ENCODE data around the gene PLG. TPM values are rescaled to one million over a fixed set of nuclear protein-coding genes. Genes with fewer than 3 reads are reported as not detected.
"Not testable (repeated sequence)": the region's sequence is repeated elsewhere in the genome, so short reads cannot be mapped to it uniquely, and the experiment has no call there.

The PLG gene
- total RNA-seq, 5 donors from 2014 or later (not counting 1 experiment from before 2014, with no cell fraction given), result 0.73 to 1.9 (median 0.76) TPM; not detected in 2

GRCh38 chr6:160788126-160788525 lies 86.1 kb downstream of the PLG start:
- H3K27me3 ChIP-seq (replicated peaks in 1 of 2; ENCODE audit: control insufficient read depth in 2 of 2, extremely low read depth in 1 of 2, insufficient read depth in 2 of 2, low read length in 1 of 2); H3K4me1 ChIP-seq (ENCODE audit: control insufficient read depth in 1 of 2, extremely low read depth in 1 of 2, insufficient read depth in 2 of 2, low read length in 2 of 2); ATAC-seq (replicated peaks in 1 of 4); H3K4me1 Mint-ChIP-seq; POLR2A ChIA-PET; H3K36me3 Mint-ChIP-seq; H3K27ac Mint-ChIP-seq; H3K36me3 ChIP-seq (ENCODE audit: control insufficient read depth in 2 of 2, extremely low read depth in 1 of 2, insufficient read depth in 1 of 2, low read length in 1 of 2); H3K9me3 ChIP-seq; H3K9me3 Mint-ChIP-seq; DNase-seq; CTCF ChIA-PET; H3K4me3 ChIP-seq (ENCODE audit: control insufficient read depth in 1 of 2, extremely low read depth in 1 of 2, low read length in 1 of 2); H3K27ac ChIP-seq (ENCODE audit: low read length); H3K4me3 Mint-ChIP-seq; H3K27me3 Mint-ChIP-seq: not testable (repeated sequence)
- WGBS (ENCODE audit: insufficient coverage), result 89% methylated on average over 1 of the region's 3 CpGs

GRCh38 chr6:160788806-160789205 lies 86.8 kb downstream of the PLG start:
- H3K9me3 ChIP-seq, result no peaks in the 10 kb centered on the region
- H3K36me3 ChIP-seq (ENCODE audit: control insufficient read depth in 2 of 2, extremely low read depth in 1 of 2, insufficient read depth in 1 of 2, low read length in 1 of 2), result no peaks in the 10 kb centered on the region
- 80% methylated on average over 1 of the region's 4 CpGs for WGBS (ENCODE audit: insufficient coverage)
- Mint-ChIP-seq H3K4me1 (peaks cover 4 to 6% (median 5%) of the 10 kb centered on the region in 3 donors), H3K27me3 (peaks cover 0 to 10% of the 10 kb centered on the region in 2 donors), H3K4me3 (no peak overlapping the region), H3K9me3 (no peaks in the 10 kb centered on the region), H3K27ac (no peak overlapping the region), H3K36me3 (no peaks in the 10 kb centered on the region)
- POLR2A ChIA-PET, result no interaction called here
- ATAC-seq (replicated peaks in 1 of 4) (no peak), DNase-seq (peak in 1 of 35 experiments; percentile 1)
- H3K4me1 ChIP-seq (ENCODE audit: control insufficient read depth in 1 of 2, extremely low read depth in 1 of 2, insufficient read depth in 2 of 2, low read length in 2 of 2), result no peaks in the 10 kb centered on the region
- peaks cover 0 to under 1% of the 10 kb centered on the region in 2 experiments for H3K27me3 ChIP-seq (replicated peaks in 1 of 2; ENCODE audit: control insufficient read depth in 2 of 2, extremely low read depth in 1 of 2, insufficient read depth in 2 of 2, low read length in 1 of 2)
- H3K4me3 ChIP-seq (ENCODE audit: control insufficient read depth in 1 of 2, extremely low read depth in 1 of 2, low read length in 1 of 2), result no peak overlapping the region
- CTCF ChIA-PET, result no interaction called here
- no peak overlapping the region for H3K27ac ChIP-seq (ENCODE audit: low read length)

GRCh38 chr6:160789263-160790027 lies 87.4 kb downstream of the PLG start:
- DNase-seq (peak in 1 of 35 experiments; percentile 20), ATAC-seq (replicated peaks in 1 of 4) (no peak)
- ChIA-PET POLR2A (no interaction called here), CTCF (no interaction called here)
- Mint-ChIP-seq H3K4me3 (no peak overlapping the region), H3K4me1 (peaks cover 4 to 6% (median 5%) of the 10 kb centered on the region in 3 donors), H3K27ac (no peak overlapping the region), H3K9me3 (no peaks in the 10 kb centered on the region), H3K36me3 (no peaks in the 10 kb centered on the region), H3K27me3 (peaks cover 0 to 10% of the 10 kb centered on the region in 2 donors)
- Histone ChIP-seq H3K4me1 (ENCODE audit: control insufficient read depth in 1 of 2, extremely low read depth in 1 of 2, insufficient read depth in 2 of 2, low read length in 2 of 2) (no peaks in the 10 kb centered on the region), H3K9me3 (no peaks in the 10 kb centered on the region), H3K27ac (ENCODE audit: low read length) (no peak overlapping the region), H3K27me3 (replicated peaks in 1 of 2; ENCODE audit: control insufficient read depth in 2 of 2, extremely low read depth in 1 of 2, insufficient read depth in 2 of 2, low read length in 1 of 2) (no peaks in the 10 kb centered on the region), H3K4me3 (ENCODE audit: control insufficient read depth in 1 of 2, extremely low read depth in 1 of 2, low read length in 1 of 2) (no peak overlapping the region), H3K36me3 (ENCODE audit: control insufficient read depth in 2 of 2, extremely low read depth in 1 of 2, insufficient read depth in 1 of 2, low read length in 1 of 2) (no peaks in the 10 kb centered on the region)
- 20% methylated on average over 1 of the region's 9 CpGs for WGBS (ENCODE audit: insufficient coverage)

- Histone ChIP-seq H3K27me3 (replicated peaks in 1 of 2; ENCODE audit: control insufficient read depth in 2 of 2, extremely low read depth in 1 of 2, insufficient read depth in 2 of 2, low read length in 1 of 2) (no peaks in the 10 kb centered on the region), H3K4me3 (ENCODE audit: control insufficient read depth in 1 of 2, extremely low read depth in 1 of 2, low read length in 1 of 2) (no peak overlapping the region), H3K4me1 (ENCODE audit: control insufficient read depth in 1 of 2, extremely low read depth in 1 of 2, insufficient read depth in 2 of 2, low read length in 2 of 2) (no peaks in the 10 kb centered on the region), H3K36me3 (ENCODE audit: control insufficient read depth in 2 of 2, extremely low read depth in 1 of 2, insufficient read depth in 1 of 2, low read length in 1 of 2) (no peaks in the 10 kb centered on the region), H3K27ac (ENCODE audit: low read length) (no peak overlapping the region), H3K9me3 (no peaks in the 10 kb centered on the region)
- peaks cover 4 to 6% (median 5%) of the 10 kb centered on the region in 3 donors for H3K4me1 Mint-ChIP-seq
- peak in 1 of 35 experiments; percentile 11 for DNase-seq
- WGBS (ENCODE audit: insufficient coverage), result 37% methylated on average over 3 of the region's 7 CpGs
- POLR2A ChIA-PET, result no interaction called here
- no peak overlapping the region for H3K4me3 Mint-ChIP-seq
- H3K27me3 Mint-ChIP-seq, result peaks cover 0 to 11% of the 10 kb centered on the region in 2 donors
- H3K36me3 Mint-ChIP-seq, result no peaks in the 10 kb centered on the region
- H3K9me3 Mint-ChIP-seq, result no peaks in the 10 kb centered on the region
- CTCF ChIA-PET, result no interaction called here
- no peak for ATAC-seq (replicated peaks in 1 of 4)
- peak overlapping the region; percentile 6 to 15 for H3K27ac Mint-ChIP-seq
Measured at GRCh38 chr6:160790028-160790792, 88.2 kb downstream of the PLG start.

- Histone ChIP-seq H3K36me3 (ENCODE audit: control insufficient read depth in 2 of 2, extremely low read depth in 1 of 2, insufficient read depth in 1 of 2, low read length in 1 of 2) (no peaks in the 10 kb centered on the region), H3K4me3 (ENCODE audit: control insufficient read depth in 1 of 2, extremely low read depth in 1 of 2, low read length in 1 of 2) (no peak overlapping the region), H3K27ac (ENCODE audit: low read length) (no peak overlapping the region), H3K9me3 (no peaks in the 10 kb centered on the region), H3K27me3 (replicated peaks in 1 of 2; ENCODE audit: control insufficient read depth in 2 of 2, extremely low read depth in 1 of 2, insufficient read depth in 2 of 2, low read length in 1 of 2) (no peaks in the 10 kb centered on the region), H3K4me1 (ENCODE audit: control insufficient read depth in 1 of 2, extremely low read depth in 1 of 2, insufficient read depth in 2 of 2, low read length in 2 of 2) (no peaks in the 10 kb centered on the region)
- no peaks in the 10 kb centered on the region for H3K9me3 Mint-ChIP-seq
- ATAC-seq (replicated peaks in 1 of 4), result no peak
- WGBS (ENCODE audit: insufficient coverage), result 49% methylated on average over 3 of the region's 6 CpGs
- POLR2A ChIA-PET, result no interaction called here
- no peak overlapping the region for H3K4me3 Mint-ChIP-seq
- H3K36me3 Mint-ChIP-seq, result no peaks in the 10 kb centered on the region
- DNase-seq, result no peak
- peaks cover 0 to 12% of the 10 kb centered on the region in 2 donors for H3K27me3 Mint-ChIP-seq
- CTCF ChIA-PET, result no interaction called here
- no peak overlapping the region for H3K27ac Mint-ChIP-seq
- peaks cover 4 to 6% (median 5%) of the 10 kb centered on the region in 3 donors for H3K4me1 Mint-ChIP-seq
Measured at GRCh38 chr6:160791459-160791858, 89.4 kb downstream of the PLG start.

GRCh38 chr6:160791981-160792418 lies 90.0 kb downstream of the PLG start:
- Histone ChIP-seq H3K27ac (ENCODE audit: low read length) (no peak overlapping the region), H3K4me1 (ENCODE audit: control insufficient read depth in 1 of 2, extremely low read depth in 1 of 2, insufficient read depth in 2 of 2, low read length in 2 of 2) (no peaks in the 10 kb centered on the region), H3K4me3 (ENCODE audit: control insufficient read depth in 1 of 2, extremely low read depth in 1 of 2, low read length in 1 of 2) (no peak overlapping the region), H3K27me3 (replicated peaks in 1 of 2; ENCODE audit: control insufficient read depth in 2 of 2, extremely low read depth in 1 of 2, insufficient read depth in 2 of 2, low read length in 1 of 2) (no peaks in the 10 kb centered on the region), H3K9me3 (no peaks in the 10 kb centered on the region), H3K36me3 (ENCODE audit: control insufficient read depth in 2 of 2, extremely low read depth in 1 of 2, insufficient read depth in 1 of 2, low read length in 1 of 2) (no peaks in the 10 kb centered on the region)
- ATAC-seq (replicated peaks in 1 of 4) (no peak), DNase-seq (no peak)
- ChIA-PET CTCF (no interaction called here), POLR2A (no interaction called here)
- H3K4me3 Mint-ChIP-seq, result no peak overlapping the region
- 88% methylated on average over 1 of the region's 3 CpGs for WGBS (ENCODE audit: insufficient coverage)
- H3K36me3 Mint-ChIP-seq, result no peaks in the 10 kb centered on the region
- no peak overlapping the region for H3K27ac Mint-ChIP-seq
- H3K4me1 Mint-ChIP-seq, result peaks cover 4 to 6% (median 5%) of the 10 kb centered on the region in 3 donors
- peaks cover 0 to 3% (median 0%) of the 10 kb centered on the region in 3 donors for H3K9me3 Mint-ChIP-seq
- H3K27me3 Mint-ChIP-seq, result peaks cover 0 to 12% of the 10 kb centered on the region in 2 donors
